Panc1 (cell line): ENCODE results near the gene ZNF575. TPM values are rescaled to one million over a fixed set of nuclear protein-coding genes. Genes with fewer than 3 reads are reported as not detected.

Experiments
- ATAC-seq: fragments of 200-7000 bp; cut with Tn5 transposase; 2 replicates; pipeline ENCODE4 v1.9.1; 2020; ENCODE audit warnings: mild to moderate bottlenecking, moderate library complexity
- BruUV-seq: library from RNA; stranded (reverse); fragments of 400-500 nt; replicated peaks from 2 replicates; lab custom pipeline; 2021; lab: Mats Ljungman, UMichigan
- CTCF ChIA-PET: fragments of 300-600 bp; sonication (Branson Sonifier 250); formaldehyde crosslinking; loops from one replicate; lab custom pipeline; 2022; ENCODE audit warnings: antibody characterized with exemption; lab: Charles Lee
- POLR2A ChIA-PET: fragments of 300-600 bp; sonication (Branson Sonifier 250); formaldehyde crosslinking; loops from one replicate; lab custom pipeline; 2022; ENCODE audit warnings: antibody characterized with exemption; lab: Charles Lee
- DNase-seq: peaks from one replicate; pipeline ENCODE4 v3.0.0-alpha.2; 2010; ENCODE audit warnings: low read depth, low spot score
- H3K27ac ChIP-seq: 2 replicates; pipeline ENCODE4 v1.5.1; 2011; ENCODE audit warnings: mild to moderate bottlenecking, low read length, inconsistent platforms
- H3K27me3 ChIP-seq: fragments of 200-500 bp; sonication (Bioruptor generic); 2 replicates; pipeline ENCODE4 v1.6.0; 2014; ENCODE audit warnings: low read length, inconsistent platforms; ENCODE audit not compliant: control insufficient read depth, insufficient read depth
- H3K36me3 ChIP-seq: fragments of 200-500 bp; sonication (Bioruptor generic); 2 replicates; pipeline ENCODE4 v1.5.1; 2014; ENCODE audit warnings: inconsistent platforms, mild to moderate bottlenecking, low read length, moderate library complexity; ENCODE audit not compliant: control insufficient read depth, insufficient read depth
- H3K4me1 ChIP-seq: 2 replicates; pipeline ENCODE4 v1.5.1; 2011; ENCODE audit warnings: inconsistent platforms, mild to moderate bottlenecking, low read length, moderate library complexity; ENCODE audit not compliant: control insufficient read depth, insufficient read depth
- H3K4me3 ChIP-seq, 2 experiments: 2 replicates each; pipeline ENCODE4 v1.5.1; 2011 to 2012; ENCODE audit warnings: low read depth in 2 of 2, low read length in 2 of 2, mild to moderate bottlenecking in 2 of 2, inconsistent platforms in 1 of 2, moderate library complexity in 1 of 2
- H3K9me3 ChIP-seq: fragments of 200-500 bp; sonication (Bioruptor generic); 2 replicates; pipeline ENCODE4 v1.5.1; 2014; ENCODE audit warnings: low read depth, mild to moderate bottlenecking, inconsistent platforms, low read length, moderate library complexity; ENCODE audit not compliant: control insufficient read depth, insufficient read depth
- CTCF ChIP-seq: fragments of 450-650 bp; IDR thresholded peaks from 2 replicates; pipeline ENCODE4 v1.5.1; 2017; ENCODE audit warnings: mild to moderate bottlenecking
- POLR2AphosphoS5 ChIP-seq: IDR thresholded peaks from 2 replicates; pipeline ENCODE4 v1.6.1; 2012; ENCODE audit warnings: mild to moderate bottlenecking, low read depth, low read length, moderate library complexity
- REST ChIP-seq, 2 experiments: IDR thresholded peaks; 2 replicates each; pipeline ENCODE4 v1.6.1; 2011 to 2012; ENCODE audit warnings: low read depth in 2 of 2, control low read depth in 1 of 2, low read length in 1 of 2, mild to moderate bottlenecking in 1 of 2, moderate library complexity in 1 of 2; ENCODE audit not compliant: insufficient read depth in 1 of 2
- SIN3A ChIP-seq: IDR thresholded peaks from 2 replicates; pipeline ENCODE4 v1.6.1; 2012; ENCODE audit warnings: low read depth, mild to moderate bottlenecking, low read length, moderate library complexity, borderline replicate concordance; ENCODE audit not compliant: insufficient read depth
- TCF7L2 ChIP-seq: IDR thresholded peaks from 2 replicates; pipeline ENCODE4 v1.6.1; 2011; ENCODE audit warnings: mild to moderate bottlenecking, low read depth, low read length, inconsistent platforms
- in situ Hi-C: cut with HindIII; loops from 2 replicates; pipeline ENCODE4 v1.10.0; 2016; ENCODE audit warnings: low sequenced_read_pairs, low pct_unique_long_range_greater_than_20kb
- intact Hi-C: fragments of 100-400 bp; cut with micrococcal nuclease; formaldehyde crosslinking; loops from one replicate; pipeline ENCODE4 v1.10.0; 2022; ENCODE audit not compliant: unreplicated experiment
- total RNA-seq: library from RNA; stranded (reverse); gene quantifications from one replicate; pipeline ENCODE4 v1.2.1, GENCODE V29; 2021; ENCODE audit not compliant: unreplicated experiment

Gene ZNF575
- total RNA-seq, 1 experiment from 2014 or later: 1.9 TPM

- BruUV-seq: no TSS peak
- H3K4me3 ChIP-seq: no peak overlapping the region
- H3K36me3 ChIP-seq: no peaks in the 10 kb centered on the region
- no peaks in the 10 kb centered on the region for H3K27me3 ChIP-seq
- DNase-seq: no peak
- H3K27ac ChIP-seq: no peak overlapping the region
- intact Hi-C loops: no loop called here
- no peaks in the 10 kb centered on the region for H3K9me3 ChIP-seq
- no peak for TF ChIP-seq TCF7L2
- no peak for TF ChIP-seq CTCF
- no peak for TF ChIP-seq REST (IDR thresholded peaks at IDR 0.05; ENCODE audit: insufficient read depth in 1 of 2, low read depth in 2 of 2, low read length in 1 of 2)
- no peak for TF ChIP-seq SIN3A
- H3K4me1 ChIP-seq: no peaks in the 10 kb centered on the region
- no peak for ATAC-seq
- POLR2A ChIA-PET: no interaction called here
- CTCF ChIA-PET: no interaction called here
- in situ Hi-C loops: no loop called here
These were observed 9.1 kb downstream of the ZNF575 start for GRCh38 chr19:43541920-43542650.

- ChIA-PET POLR2A (no interaction called here), CTCF (no interaction called here)
- H3K4me1 ChIP-seq: no peaks in the 10 kb centered on the region
- intact Hi-C loops: no loop called here
- DNase-seq: no peak
- in situ Hi-C loops: no loop called here
- TF ChIP-seq TCF7L2: no peak
- no peak for TF ChIP-seq CTCF
- no peak for TF ChIP-seq POLR2AphosphoS5
- TF ChIP-seq SIN3A: no peak
- no peak for TF ChIP-seq REST (IDR thresholded peaks at IDR 0.05; ENCODE audit: insufficient read depth in 1 of 2, low read depth in 2 of 2, low read length in 1 of 2)
- no peaks in the 10 kb centered on the region for H3K9me3 ChIP-seq
- no peaks in the 10 kb centered on the region for H3K27me3 ChIP-seq
- no peak overlapping the region for H3K4me3 ChIP-seq
- no peak for ATAC-seq
- no peak overlapping the region for H3K27ac ChIP-seq
- no peaks in the 10 kb centered on the region for H3K36me3 ChIP-seq
- BruUV-seq: no TSS peak
These were observed 11.1 kb downstream of the ZNF575 start for GRCh38 chr19:43544077-43544476.
